ENCODE results near the gene FAM53B. TPM values are rescaled to one million over a fixed set of nuclear protein-coding genes. Genes with fewer than 3 reads are reported as not detected.
A peak's percentile ranks its signal among the peaks of the same experiment; 100 is the strongest.

The FAM53B gene
- total RNA-seq, 1 experiment from 2014 or later, result 13.7 TPM

DNA sequence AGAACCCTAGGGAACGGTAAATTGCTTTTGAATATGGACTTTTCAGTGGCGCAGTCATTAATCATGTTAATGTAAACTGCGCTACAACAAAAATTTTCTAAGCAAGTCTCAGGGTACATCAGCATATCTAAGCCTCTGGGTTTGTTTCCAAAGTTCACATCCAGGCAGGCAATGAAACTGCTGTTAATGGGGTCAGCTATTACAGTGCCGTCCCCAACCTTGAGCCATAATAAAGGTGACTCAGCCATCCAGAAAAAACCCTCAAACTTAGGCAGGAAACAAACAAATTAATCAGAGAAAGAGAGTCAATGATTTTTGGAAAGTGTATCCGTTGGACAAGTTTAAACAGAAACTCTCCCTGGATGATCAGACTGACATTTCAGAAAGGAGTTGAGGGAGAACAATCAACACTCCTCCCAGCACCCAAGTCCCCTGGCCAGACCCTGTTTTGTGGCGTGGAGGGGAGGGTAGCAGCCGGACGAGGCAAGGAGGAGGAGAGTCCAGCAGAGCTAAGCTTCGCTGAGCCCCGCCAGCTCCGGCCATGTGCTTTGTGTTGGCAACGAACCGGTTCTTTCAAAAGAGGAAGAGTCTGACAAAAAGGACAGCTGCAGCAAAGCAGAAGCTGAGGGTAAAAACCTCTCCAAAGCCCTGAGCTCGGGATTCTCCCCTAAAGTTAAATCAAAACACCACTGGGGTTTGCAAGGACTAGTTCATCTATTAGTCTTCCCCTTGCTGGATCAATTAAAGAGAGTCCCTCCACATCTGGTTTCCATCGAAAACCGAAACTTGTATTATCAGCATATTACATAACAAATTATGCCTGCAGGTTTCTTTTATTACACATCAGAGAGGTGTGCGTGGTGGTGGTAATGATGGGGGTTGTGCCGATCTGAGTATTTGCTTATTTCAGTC, 3.6 kb downstream of the FAM53B start:
- CTCF ChIA-PET, result interaction anchor here (0.6 to 1.7 kb wide), 23 partner anchors 9 to 870 kb away, joined by 3 to 16 read pairs (median 4); partner anchors contain the start of gene ABRAXAS2

DNA sequence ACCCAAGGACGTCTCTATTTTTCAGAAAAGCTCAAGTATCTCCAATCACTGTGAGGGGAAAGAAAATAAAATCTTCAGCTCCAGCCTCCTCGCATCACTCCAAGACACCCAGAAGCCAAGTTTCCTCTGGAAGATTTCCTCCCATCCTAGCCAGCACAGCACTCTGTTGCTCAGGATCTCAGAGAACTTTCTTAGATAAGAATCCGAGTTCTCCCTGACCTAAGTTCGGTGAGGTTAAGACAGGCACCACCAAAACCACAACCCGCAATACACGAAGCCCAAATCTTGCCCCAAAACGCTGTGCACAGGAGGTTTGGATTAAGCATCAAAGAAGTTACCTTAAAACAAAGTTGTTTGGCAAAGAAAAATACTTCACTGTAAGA, 4.2 kb downstream of the FAM53B start:
- no TSS peak for BruUV-seq (replicated peaks)
- ChIA-PET CTCF (interaction anchor here (0.7 kb wide), 1 partner anchor 112 kb away, joined by 3 read pairs; no protein-coding TSS in a partner anchor), POLR2A (no interaction called here)
- H3K27ac Mint-ChIP-seq (ENCODE audit: unreplicated experiment), result peak overlapping the region; percentile 76
- peaks cover 6% of the 10 kb centered on the region for H3K36me3 Mint-ChIP-seq (ENCODE audit: insufficient read depth, unreplicated experiment)
- H3K4me1 Mint-ChIP-seq (ENCODE audit: low read depth, unreplicated experiment), result peaks cover 23% of the 10 kb centered on the region
- no peaks in the 10 kb centered on the region for H3K9me3 Mint-ChIP-seq (ENCODE audit: unreplicated experiment)
- no peaks in the 10 kb centered on the region for H3K27me3 ChIP-seq (replicated peaks; ENCODE audit: control insufficient read depth, insufficient read depth, low read length)
- no peak for DNase-seq
- peak overlapping the region; percentile 25 for H3K4me3 Mint-ChIP-seq (ENCODE audit: unreplicated experiment)
- no peaks in the 10 kb centered on the region for H3K27me3 Mint-ChIP-seq (ENCODE audit: insufficient read depth, unreplicated experiment)
- intact Hi-C loops (cut with micrococcal nuclease; ENCODE audit: unreplicated experiment), result loop anchor here (2.0 to 5.0 kb wide), 2 partner anchors 108 to 209 kb away; no protein-coding TSS in a partner anchor
- TF ChIP-seq, protein P1, sequence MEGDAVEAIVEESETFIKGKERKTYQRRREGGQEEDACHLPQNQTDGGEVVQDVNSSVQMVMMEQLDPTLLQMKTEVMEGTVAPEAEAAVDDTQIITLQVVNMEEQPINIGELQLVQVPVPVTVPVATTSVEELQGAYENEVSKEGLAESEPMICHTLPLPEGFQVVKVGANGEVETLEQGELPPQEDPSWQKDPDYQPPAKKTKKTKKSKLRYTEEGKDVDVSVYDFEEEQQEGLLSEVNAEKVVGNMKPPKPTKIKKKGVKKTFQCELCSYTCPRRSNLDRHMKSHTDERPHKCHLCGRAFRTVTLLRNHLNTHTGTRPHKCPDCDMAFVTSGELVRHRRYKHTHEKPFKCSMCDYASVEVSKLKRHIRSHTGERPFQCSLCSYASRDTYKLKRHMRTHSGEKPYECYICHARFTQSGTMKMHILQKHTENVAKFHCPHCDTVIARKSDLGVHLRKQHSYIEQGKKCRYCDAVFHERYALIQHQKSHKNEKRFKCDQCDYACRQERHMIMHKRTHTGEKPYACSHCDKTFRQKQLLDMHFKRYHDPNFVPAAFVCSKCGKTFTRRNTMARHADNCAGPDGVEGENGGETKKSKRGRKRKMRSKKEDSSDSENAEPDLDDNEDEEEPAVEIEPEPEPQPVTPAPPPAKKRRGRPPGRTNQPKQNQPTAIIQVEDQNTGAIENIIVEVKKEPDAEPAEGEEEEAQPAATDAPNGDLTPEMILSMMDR (IDR thresholded peaks at IDR 0.05; ENCODE audit: insufficient read depth in 1 of 2, low read depth in 1 of 2, low read length in 1 of 2, severe bottlenecking in 1 of 2, unreplicated experiment in 1 of 2), result no peak
- no peaks in the 10 kb centered on the region; the same call in 1 of the 2 replicates for H3K36me3 ChIP-seq (ENCODE audit: control insufficient read depth, insufficient read depth, low read length)
- H3K4me1 ChIP-seq, result peaks cover 32% of the 10 kb centered on the region
- no peak overlapping the region for H3K4me3 ChIP-seq (ENCODE audit: low read depth, low read length)
- H3K9me3 ChIP-seq, result no peaks in the 10 kb centered on the region

More for the DNA sequence above, 3.6 kb downstream of the FAM53B start:
- H3K27me3 ChIP-seq (replicated peaks; ENCODE audit: control insufficient read depth, insufficient read depth, low read length), result no peaks in the 10 kb centered on the region
- TF ChIP-seq, protein P1 (IDR thresholded peaks at IDR 0.05; ENCODE audit: insufficient read depth in 1 of 2, low read depth in 1 of 2, low read length in 1 of 2, severe bottlenecking in 1 of 2, unreplicated experiment in 1 of 2), result no peak
- H3K27ac Mint-ChIP-seq (ENCODE audit: unreplicated experiment), result peak overlapping the region; percentile 76
- no peaks in the 10 kb centered on the region for H3K9me3 Mint-ChIP-seq (ENCODE audit: unreplicated experiment)
- H3K9me3 ChIP-seq, result no peaks in the 10 kb centered on the region
- H3K4me3 Mint-ChIP-seq (ENCODE audit: unreplicated experiment), result peak overlapping the region; percentile 25
- intact Hi-C loops (cut with micrococcal nuclease; ENCODE audit: unreplicated experiment), result loop anchor here (1.0 to 5.0 kb wide), 3 partner anchors 108 to 210 kb away; no protein-coding TSS in a partner anchor
- H3K36me3 Mint-ChIP-seq (ENCODE audit: insufficient read depth, unreplicated experiment), result peaks cover 6% of the 10 kb centered on the region
- H3K4me3 ChIP-seq (ENCODE audit: low read depth, low read length), result no peak overlapping the region
- no TSS peak for BruUV-seq (replicated peaks)
- peaks cover 29% of the 10 kb centered on the region for H3K4me1 Mint-ChIP-seq (ENCODE audit: low read depth, unreplicated experiment)
- no peaks in the 10 kb centered on the region for H3K27me3 Mint-ChIP-seq (ENCODE audit: insufficient read depth, unreplicated experiment)
- H3K36me3 ChIP-seq (ENCODE audit: control insufficient read depth, insufficient read depth, low read length), result no peaks in the 10 kb centered on the region; the same call in 1 of the 2 replicates
- POLR2A ChIA-PET, result no interaction called here
- H3K4me1 ChIP-seq, result peaks cover 39% of the 10 kb centered on the region
- DNase-seq, result no peak

DNA sequence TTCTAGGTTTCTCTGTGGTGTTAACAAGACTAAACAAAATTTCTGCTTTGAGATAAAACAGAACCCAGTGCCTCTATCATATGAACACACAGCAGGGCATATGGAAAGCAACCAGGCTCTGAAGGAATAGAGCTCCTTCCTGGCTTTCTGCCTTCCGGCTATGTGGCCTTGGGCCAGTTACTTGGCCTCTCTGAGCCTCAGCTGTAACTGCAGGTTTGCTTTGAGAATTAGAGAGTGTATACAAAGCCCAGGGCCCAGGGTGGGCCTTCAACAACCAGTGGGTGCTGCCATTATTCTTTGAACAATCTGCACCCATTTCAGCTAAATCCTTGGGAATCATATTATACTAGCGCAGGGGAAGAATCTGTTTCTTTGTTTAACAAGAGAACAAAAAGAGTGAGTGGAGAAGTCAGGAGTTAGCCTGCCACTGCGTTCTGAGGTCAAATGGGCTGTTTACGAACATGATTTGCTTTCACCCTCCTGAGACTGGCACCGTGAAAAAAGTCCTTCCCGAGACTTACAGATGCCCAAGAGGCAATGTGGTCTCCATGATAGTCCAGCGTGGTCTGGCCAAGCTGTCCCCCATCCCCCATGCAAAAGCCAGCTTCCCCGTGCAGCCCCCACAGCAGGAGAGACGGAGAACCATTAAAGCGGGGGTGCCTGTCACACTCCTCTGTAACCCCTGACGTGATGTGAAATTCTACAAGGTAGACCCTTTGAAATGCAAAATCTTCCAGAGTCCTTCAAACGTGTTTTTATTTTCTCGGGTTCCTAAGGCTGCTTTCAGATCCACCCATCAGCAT, 4.9 kb downstream of the FAM53B start:
- Mint-ChIP-seq H3K27me3 (ENCODE audit: insufficient read depth, unreplicated experiment) (no peaks in the 10 kb centered on the region), H3K4me3 (ENCODE audit: unreplicated experiment) (no peak overlapping the region), H3K36me3 (ENCODE audit: insufficient read depth, unreplicated experiment) (peaks cover 6% of the 10 kb centered on the region), H3K4me1 (ENCODE audit: low read depth, unreplicated experiment) (peaks cover 23% of the 10 kb centered on the region), H3K27ac (ENCODE audit: unreplicated experiment) (peak overlapping the region; percentile 76), H3K9me3 (ENCODE audit: unreplicated experiment) (no peaks in the 10 kb centered on the region)
- CTCF ChIA-PET, result interaction anchor here (0.7 kb wide), 1 partner anchor 112 kb away, joined by 3 read pairs; no protein-coding TSS in a partner anchor
- Histone ChIP-seq H3K9me3 (no peaks in the 10 kb centered on the region), H3K36me3 (ENCODE audit: control insufficient read depth, insufficient read depth, low read length) (no peaks in the 10 kb centered on the region; the same call in 1 of the 2 replicates), H3K27me3 (replicated peaks; ENCODE audit: control insufficient read depth, insufficient read depth, low read length) (no peaks in the 10 kb centered on the region), H3K4me1 (peaks cover 30% of the 10 kb centered on the region), H3K4me3 (ENCODE audit: low read depth, low read length) (no peak overlapping the region)
- POLR2A ChIA-PET, result interaction anchor here (0.7 kb wide), 1 partner anchor 709 kb away, joined by 3 read pairs; no protein-coding TSS in a partner anchor
- intact Hi-C loops (cut with micrococcal nuclease; ENCODE audit: unreplicated experiment), result no loop called here
- no TSS peak for BruUV-seq (replicated peaks)
- DNase-seq, result no peak
- TF ChIP-seq, protein P1 (IDR thresholded peaks at IDR 0.05; ENCODE audit: insufficient read depth in 1 of 2, low read depth in 1 of 2, low read length in 1 of 2, severe bottlenecking in 1 of 2, unreplicated experiment in 1 of 2), result no peak
